CD1c-positive myeloid dendritic cell (primary cell): Measurements from ENCODE around the gene PHLDA1.
"Not testable (repeated sequence)": the region's sequence is repeated elsewhere in the genome, so short reads cannot be mapped to it uniquely, and the experiment has no call there.

Experiments used
- DNase-seq: peaks from one replicate; pipeline ENCODE4 v3.0.0-alpha.2; 2016; ENCODE audit errors: extremely low spot score

Gene PHLDA1

DNA sequence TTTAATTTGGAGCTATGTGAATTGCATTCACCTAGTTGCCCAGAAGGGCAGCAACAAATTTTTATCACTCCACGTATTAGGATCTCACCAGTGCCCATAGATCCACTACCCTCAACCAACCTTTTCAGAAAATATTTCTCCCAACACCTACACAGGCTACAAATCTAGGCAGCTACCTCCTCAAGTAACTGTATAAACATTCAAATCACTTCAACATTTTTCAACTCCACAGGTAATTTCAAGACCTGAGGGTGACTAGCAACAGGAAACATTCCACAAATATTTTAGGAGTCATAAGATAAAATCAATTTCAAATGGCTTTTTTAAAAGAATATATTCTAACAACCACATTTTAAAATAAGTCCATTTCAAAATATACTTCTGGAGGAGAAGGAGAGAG is 12.9 kb downstream of the PHLDA1 start:
- DNase-seq, result no peak

DNA sequence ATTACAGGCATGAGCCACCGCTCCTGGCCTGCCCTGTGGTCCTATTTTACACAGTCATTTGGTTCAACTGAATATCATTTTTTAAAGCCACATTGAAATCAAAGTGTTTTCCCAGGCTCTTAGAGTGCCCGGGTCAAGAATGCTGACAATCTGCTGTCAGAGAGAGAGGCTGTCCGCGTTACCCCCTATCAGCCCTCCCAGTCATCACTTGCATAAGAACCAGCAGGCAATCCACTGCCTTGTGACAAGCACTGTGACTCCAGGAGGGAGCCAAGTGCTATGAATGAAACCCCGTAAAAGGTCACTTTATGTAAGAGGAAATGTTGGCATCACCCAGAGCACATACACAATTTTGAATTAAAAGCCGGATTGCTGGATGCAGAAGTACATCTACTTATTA is 13.5 kb downstream of the PHLDA1 start:
- peak; percentile 39 for DNase-seq

DNA sequence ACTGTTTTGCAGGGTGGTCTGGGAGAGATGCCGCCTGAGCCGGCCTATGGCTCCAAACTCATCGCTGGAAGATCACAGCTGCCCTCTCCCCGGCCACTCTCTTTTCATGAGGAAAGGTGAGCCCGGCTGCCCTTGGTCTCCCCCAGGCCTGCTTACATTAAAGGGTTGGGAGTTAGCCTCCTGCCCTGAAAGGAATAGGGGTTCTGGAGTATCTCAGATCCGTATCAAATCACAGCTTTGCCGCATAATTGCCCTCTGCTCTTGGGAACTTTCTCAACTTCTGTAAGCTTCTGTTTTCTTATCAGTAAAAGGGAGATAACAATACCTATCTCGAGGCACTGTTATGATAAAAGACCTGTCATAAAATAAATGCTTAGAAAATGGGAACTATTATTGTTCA is 17.6 kb downstream of the PHLDA1 start:
- DNase-seq, result no peak

DNA sequence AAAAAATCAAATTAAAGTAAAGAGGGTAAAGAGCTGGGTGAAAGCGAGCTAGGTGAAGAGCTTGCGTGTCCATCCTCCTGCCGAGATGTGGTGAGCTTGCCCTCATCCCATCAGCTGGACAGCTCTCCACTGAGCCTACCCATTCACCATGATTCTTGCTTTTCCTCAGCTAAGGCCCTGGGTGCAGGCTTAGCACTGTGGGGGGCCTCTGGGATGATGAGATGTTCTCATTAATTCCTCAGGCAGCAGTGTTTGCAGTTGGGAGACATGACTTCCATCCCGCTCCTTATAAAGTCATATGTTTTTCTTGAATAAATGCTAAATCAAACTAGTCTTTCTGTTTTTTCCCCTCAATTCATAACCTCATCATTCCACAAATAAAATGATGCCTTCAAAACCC is 18.0 kb downstream of the PHLDA1 start:
- DNase-seq, result no peak

DNA sequence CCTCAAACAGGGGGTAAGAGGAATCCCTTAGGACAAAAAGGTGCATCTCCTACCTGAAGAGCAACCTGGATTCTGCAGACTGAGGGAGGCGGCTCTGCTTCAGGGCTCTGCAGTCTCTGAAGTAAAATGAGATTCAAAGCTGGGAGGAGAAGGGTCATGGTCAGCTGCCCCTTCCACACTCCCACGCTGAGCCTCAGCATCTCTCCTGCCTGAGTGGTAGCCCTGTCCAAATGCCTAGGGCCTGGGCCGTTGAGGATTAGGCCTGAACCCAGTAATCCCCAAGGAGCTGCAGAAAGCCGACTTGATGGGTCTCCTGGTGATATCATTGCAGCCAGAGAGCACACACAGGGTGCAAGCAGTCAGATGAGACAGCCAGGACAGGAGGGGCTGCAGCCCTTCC is 18.9 kb downstream of the PHLDA1 start:
- no peak for DNase-seq

DNA sequence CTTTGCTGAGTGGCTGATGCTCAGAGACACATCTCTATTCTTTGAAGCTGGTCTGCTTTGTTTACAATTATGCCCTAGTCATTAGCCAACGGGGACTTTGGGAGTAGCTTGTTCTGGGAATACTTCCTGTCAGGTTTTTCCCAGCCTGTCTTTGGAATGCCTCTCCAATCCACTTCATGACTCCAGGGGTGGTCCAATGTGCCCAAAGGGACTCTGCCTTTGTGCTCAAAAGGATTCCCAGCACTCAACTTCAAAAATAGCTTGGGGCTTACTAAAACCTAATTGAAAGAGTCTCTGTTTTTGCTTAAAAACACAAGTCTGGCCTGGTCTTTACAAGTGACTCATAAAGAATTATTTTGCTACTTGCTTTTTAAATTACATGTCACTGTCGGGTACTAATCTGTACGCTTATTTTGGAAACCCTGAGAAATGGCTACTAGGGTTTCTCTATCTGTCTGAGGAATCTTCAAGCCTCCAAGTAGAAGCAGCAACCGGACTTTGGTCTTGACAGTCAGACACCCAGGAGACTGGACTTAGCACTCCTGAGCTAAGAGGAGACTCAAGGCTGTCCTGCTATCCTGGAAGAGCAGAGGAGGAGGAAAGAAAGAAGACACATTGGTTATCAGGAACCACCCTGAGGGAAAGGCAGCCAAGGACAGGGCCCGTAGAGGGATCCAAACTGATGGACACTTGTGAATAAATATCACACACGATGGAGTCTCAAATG is 20.7 kb downstream of the PHLDA1 start:
- DNase-seq, result no peak

DNA sequence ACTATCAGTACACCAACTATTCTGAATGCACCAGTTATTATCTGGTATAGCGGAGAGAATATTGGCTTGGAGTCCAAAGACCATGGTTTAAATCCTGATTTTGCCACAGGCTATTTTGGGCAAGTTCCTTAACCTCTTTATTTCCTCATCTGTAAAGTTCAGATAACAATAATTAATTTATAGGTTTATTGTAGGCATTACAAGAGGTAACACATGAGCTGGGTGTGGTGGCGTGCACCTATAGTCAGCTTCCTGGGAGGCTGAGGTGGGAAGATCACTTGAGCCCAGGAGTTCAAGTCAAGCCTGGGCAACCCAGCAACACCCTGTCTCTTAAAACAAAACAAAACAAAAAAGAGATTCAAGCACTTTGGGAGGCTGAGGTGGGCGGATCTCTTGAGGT is 23.1 kb downstream of the PHLDA1 start:
- DNase-seq, result no peak

DNA sequence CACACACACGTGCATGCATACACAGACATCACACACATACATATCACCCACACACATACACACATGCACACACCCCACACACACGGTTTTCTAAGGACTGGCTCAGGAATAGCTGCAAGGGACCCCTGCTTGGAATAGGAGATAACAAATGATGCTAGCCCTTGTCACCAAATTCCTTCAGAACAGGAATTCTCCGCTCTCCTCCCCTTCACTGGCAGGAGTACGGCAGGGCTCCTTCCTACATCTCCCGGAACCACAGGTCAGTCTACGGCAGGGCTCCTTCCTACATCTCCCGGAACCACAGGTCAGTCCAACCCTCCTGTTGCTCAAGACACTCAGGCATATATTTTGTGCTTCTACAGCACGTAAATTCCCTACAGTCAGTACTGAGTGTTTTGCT is 23.9 kb downstream of the PHLDA1 start:
- DNase-seq, result no peak

DNA sequence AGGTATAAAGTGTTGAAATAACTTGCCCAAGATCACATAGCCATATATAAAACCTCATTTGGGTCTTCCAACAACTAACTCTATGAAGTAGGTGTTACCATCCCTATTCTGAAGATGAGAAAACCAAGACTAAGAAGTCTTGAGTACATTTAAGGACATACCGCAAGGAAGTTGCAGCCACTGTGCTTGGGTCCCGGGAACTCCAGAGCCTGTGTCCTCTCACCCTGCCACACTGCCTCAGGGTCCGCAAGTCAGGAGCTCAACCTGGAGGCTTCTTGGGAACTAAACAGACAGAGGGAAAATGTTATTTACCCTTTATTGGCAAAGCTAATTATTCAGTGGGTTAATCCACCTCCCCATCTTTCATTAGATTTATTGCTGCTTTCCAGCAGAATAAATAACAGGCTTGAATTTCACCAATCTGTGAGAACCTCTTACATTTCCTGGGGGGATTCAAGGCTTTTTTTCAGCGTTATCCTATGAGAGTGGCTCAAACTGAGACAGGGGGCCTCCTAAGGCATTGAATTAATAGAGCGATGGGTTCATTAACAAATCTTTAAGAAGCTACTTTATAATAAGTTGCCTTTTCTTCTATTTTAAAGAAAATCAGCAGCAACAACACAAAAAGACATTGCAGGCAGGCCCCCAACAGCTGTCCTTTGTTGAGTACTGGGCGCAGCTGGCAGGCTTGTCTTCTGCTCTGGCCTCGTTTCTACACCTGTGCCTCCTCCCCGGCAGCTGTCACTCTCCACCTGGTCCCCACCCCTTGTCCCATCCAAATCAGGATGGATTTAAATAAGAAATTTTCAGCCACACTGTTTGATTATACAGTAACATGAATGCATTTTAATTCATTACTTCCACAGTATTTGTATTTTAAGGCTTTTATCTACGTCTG is 25.3 kb downstream of the PHLDA1 start:
- no peak for DNase-seq

DNA sequence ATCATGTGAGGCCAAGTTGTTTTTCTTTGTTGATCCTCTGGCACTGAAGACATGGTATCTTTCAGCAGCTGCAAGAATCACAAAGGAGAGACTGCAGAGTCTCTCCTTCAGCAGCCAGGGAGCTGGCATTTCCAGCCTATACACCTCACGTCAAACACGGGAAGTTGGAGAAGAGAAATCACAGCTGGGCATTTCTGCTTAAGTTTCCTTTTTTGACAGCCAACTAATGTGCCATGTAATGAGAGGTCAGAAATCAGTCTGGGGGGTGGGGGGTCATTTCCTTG is 28.3 kb downstream of the PHLDA1 start:
- DNase-seq, result no peak

DNA sequence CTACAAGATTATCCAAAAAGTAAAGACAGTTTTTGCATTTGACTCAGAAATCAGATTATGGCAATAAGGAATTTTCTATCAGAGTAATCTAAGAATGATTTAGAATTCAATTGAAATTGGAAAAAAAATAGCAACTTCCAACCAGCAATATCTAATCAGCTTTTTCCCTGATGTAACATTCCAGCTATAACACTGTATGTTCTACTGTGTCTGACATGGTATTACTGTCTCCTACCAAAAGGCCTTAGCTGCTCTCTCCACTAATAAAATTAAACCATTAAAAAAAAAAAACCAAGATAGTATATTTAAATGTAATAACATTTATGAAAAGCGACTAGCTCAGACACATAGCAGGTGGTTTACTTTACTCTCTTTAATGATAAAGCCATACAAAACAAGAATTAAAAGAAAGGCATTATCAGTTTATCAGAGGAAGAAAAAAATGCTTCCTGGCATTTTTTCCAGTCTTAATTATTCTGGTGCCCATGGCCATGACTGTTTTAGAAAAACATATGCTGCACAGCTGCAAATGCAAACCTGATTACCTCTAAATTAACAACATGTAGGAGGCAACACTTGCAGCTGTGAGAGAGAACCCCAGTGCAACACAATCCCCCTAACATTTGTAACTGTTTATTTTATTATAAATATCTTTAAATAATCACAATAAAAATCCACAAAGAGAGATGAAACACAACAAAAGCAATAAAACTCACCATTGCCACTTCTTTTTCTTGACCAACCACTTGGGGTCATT is 28.8 kb downstream of the PHLDA1 start:
- no peak for DNase-seq

DNA sequence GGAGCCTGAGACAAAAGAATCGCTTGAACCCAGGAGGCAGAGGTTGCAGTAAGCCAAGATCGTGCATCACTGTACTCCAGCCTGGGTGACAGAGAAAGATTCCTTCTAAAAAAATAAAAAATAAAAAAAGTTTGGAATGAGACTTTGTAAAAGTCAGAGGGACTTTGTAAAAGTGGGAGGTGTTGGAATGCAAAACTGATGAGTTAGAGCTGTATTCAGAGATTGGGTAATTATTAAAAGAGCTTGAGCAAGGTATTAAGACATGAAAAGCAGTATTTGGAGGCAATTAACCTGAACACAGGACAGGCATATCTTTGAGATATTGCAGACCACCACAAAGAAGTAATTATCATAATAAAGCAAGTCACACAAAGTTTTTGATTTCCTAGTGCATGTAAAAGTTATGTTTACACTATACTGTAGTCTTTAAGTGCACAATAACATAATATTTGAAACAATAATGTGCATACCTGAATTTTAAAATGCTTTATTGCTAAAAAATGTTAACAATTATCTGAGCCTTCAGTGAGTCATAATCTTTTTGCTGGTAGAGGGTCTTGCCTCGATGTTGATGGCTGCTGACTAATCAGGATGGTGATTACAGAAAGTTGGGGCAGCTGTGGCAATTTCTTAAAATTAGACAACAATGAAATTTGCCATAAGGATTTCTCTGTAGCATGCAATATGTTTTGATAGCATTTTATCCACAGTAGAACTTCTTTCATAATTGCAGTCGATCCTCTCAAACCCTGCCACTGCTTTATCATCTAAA is 33.1 kb downstream of the PHLDA1 start:
- DNase-seq, result no peak

DNA sequence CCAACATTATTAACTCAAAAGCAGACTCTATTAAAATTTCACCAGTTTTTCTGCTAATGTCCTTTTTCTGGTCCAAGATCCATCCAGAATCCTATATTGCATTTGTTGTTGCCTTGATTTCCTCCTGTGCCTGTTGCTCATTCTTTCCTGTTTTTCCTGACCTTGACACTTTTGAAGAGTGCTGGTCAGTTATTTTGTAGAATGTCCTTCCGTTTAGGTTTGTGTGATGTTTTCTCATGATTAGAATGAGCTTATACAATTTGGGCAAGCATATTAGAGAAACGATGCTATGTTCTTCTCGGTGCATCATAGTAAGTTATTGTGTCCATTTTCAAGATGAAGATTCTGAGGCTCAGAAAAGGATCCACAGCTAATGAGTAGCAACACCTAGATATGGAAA is 33.9 kb downstream of the PHLDA1 start:
- no peak for DNase-seq

DNA sequence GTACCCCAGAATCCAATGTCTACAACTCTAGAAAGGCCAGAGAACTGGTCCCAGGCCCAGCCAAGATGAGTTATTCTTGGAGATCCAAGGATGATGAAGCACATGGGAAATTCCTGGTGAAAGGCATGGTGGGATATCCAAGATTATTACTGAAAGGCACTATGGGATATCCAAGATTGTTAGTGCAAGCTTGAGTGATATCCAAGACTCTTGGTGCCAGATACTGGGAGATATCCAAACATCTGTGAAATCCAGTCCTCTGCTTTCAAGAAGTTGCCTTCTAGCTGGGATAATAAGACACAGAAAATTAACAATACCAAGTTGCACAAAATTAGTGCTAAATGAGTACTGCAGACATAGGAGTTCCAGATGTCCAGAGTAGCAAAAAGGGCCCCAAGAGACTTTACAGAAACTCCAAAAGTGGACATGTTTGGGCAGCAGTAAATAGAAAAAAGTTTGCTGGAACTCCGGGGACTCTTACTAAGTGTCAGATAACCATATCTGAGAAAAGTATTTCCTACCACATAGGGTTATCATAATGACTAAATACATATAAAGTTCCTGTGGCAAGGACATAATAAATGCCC is 34.6 kb downstream of the PHLDA1 start:
- DNase-seq, result no peak

DNA sequence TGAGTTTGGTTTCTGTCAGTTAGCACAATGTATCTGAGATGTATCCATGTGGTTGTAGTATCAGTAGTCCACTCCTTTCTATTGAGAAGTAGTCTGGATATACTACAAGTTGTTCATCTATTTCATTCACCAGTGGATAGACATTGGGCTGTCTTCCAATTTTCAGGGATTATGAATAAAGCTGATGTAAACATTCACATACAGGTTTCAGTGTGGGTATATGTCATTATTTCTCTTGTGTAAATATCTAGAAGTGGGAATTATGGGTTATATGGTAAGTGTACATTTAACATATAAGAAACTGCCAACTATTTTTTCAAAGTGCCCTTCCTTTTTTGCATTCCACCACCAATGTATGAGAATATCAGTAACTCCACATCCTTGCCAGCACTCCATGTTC is 35.9 kb downstream of the PHLDA1 start:
- DNase-seq, result no peak

DNA sequence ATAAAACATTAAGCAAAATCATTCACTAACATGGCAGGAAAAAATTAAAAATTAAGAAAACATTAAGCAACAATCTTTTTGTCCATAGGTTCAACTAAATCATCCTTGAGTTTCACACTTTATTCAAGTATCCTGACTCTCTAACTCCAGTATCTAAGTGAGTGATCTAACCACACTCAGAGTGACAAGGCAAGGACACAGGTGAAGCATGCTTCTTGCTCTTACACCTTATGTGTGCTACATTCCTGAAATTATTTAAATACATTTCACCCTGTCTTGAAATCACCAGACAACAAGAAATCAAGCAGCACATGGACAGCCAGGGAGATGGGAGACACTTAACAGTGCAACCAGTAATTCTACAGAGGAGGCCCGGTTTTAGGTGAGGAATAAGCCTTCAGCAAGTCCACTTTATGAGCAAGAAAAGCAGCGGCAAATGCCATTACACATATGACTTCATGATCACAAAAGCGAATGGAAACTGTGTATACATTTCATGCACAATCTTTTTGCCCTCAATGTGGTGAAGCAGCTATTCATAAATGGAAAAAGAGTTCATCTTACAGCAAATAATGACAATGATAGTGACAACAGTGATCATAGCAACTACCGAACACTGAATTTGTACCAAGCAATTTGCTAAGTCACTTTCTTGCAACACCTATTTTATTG is 37.4 kb downstream of the PHLDA1 start:
- no peak for DNase-seq

DNA sequence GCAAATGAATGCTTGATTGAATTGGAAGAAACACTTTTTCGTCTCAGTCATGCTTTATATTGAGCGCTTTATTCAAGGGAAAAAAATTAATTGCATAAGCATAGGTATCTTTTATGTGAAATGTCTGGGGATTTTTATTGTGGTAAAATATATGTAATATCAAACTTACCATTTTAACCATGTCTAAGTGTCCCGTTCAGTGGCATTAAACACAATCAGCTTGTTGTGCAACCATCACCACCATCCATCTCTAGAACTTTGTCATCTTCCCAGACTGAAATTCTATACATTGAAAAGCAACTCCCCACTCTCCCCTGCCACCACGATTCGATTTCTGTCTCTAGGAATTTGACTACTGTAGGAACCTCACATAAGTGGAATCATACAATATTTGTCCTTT is 39.8 kb downstream of the PHLDA1 start:
- DNase-seq, result no peak

DNA sequence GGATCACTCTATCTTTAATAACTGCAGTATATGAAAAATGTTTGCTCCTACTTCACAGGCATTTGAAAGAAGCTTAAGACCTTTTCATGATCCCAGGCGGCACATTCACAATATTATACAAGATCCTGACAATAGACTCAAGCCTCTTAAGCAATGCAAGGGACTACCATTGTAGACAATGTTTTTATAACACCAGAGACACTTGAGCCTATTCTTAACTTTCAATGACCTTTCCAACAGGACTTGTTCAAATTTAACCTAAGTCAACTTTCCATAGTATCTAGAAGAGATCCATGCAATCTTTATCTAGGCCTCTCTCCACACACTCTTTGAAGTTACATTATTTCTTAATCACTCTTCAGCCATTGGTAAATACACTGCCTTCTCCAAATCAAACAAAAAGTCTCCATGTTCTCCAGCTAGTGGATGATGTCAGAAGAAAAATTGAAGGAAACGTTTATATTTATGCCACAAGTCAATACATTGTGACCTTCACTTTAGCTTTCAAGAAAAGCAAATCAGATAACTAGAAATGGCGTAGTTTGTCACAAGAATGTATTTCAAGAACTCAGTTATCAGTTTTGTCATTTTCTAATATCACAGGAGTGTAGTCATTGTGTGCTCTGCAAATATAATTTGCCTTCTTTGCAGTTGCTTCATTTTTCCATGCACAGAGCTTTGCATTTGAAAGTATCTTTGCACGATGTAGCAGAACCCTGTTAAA is 41.2 kb downstream of the PHLDA1 start:
- DNase-seq, result no peak

DNA sequence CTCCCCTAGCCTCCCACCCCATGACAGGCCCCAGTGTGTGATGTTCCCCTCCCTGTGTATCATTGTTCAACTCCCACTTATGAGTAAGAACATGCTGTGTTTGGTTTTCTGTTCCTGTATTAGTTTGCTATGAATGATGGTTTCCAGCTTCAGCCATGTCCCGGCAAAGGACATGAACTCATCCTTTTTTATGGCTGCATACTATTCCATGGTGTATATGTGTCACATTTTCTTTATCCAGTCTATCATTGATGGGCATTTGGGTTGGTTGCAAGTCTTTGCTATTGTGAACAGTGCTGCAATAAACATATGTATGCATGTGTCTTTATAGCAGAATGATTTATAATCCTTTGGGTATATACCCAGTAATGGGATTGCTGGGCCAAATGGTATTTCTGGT is 43.9 kb downstream of the PHLDA1 start:
- DNase-seq, result not testable (repeated sequence)

DNA sequence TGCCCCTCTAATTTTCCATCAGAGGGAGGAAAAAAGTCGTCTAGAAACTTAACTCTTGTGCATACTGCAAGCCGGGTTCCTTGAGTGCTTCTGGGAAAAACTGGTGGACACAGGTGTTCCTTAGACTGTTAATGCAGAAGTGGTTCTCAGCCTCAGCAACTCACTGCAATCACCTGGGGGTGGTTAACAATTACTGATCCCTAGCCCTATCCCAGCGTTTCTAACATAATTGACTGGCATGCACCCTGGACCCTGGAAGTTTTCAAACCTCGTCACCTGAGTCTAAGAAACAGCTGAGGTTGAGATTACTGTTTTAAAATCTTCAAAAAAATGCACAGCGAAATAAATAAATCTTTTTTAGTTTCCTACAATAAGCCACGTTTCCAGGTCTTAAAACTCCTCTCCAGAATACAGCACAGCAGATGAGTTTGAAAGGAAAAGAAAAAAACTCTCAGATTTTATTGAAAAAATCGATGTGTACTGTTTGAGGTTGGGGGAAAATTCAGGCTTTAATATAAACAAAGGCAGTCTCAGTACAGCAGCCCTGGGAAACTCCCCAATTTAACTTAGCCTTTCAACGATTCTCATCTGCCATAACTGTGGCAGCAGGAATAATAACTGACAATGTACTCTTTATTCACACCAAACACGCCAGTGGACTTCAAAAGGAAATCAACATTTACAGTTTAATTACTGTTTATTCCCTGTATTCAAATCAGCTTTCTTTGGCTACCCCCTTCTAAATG is 45.4 kb downstream of the PHLDA1 start:
- DNase-seq, result no peak
